HFFc6 (cell line): Measurements from ENCODE around the gene CISH. TPM values are rescaled to one million over a fixed set of nuclear protein-coding genes. Genes with fewer than 3 reads are reported as not detected.

Experiments used
- DNase-seq: peaks from one replicate; pipeline ENCODE4 v3.0.0-alpha.2; 2018
- H3K27ac Mint-ChIP-seq: 2 replicates; pipeline ENCODE4 v1.8.0; 2020; ENCODE audit warnings: mild to moderate bottlenecking, mixed read lengths
- H3K27me3 Mint-ChIP-seq: 2 replicates; pipeline ENCODE4 v1.8.0; 2021; ENCODE audit warnings: mild to moderate bottlenecking, moderate library complexity, mixed read lengths; ENCODE audit not compliant: insufficient read depth
- H3K36me3 Mint-ChIP-seq: 2 replicates; pipeline ENCODE4 v1.8.0; 2021; ENCODE audit warnings: low read depth, mixed read lengths
- H3K4me1 Mint-ChIP-seq: 2 replicates; pipeline ENCODE4 v1.8.0; 2020; ENCODE audit warnings: low read depth, mixed read lengths
- H3K4me3 Mint-ChIP-seq: 2 replicates; pipeline ENCODE4 v1.8.0; 2020; ENCODE audit warnings: mild to moderate bottlenecking, moderate library complexity, mixed read lengths
- H3K9me3 Mint-ChIP-seq: 2 replicates; pipeline ENCODE4 v1.8.0; 2020; ENCODE audit warnings: mild to moderate bottlenecking, mixed read lengths
- total RNA-seq, 6 experiments: library from RNA; stranded (reverse); fragmentation: NEBNext Ultra II Directional; extraction: Animal tissue kit (Norgen Biotek cat#: 25700); gene quantifications; 2 replicates in 1 of 6; 3 replicates in 5 of 6; pipeline ENCODE4 v1.2.3, GENCODE V29; 2021
- TF ChIP-seq, protein P1 (sequence below): fragments of 200-600 bp; sonication (generic); IDR thresholded peaks from 2 replicates; pipeline ENCODE4 v1.5.0; 2021; ENCODE audit warnings: antibody characterized with exemption, mild to moderate bottlenecking

The CISH gene
- total RNA-seq, 6 experiments from 2014 or later = 0.84 to 1.4 (median 0.95) TPM

DNA sequence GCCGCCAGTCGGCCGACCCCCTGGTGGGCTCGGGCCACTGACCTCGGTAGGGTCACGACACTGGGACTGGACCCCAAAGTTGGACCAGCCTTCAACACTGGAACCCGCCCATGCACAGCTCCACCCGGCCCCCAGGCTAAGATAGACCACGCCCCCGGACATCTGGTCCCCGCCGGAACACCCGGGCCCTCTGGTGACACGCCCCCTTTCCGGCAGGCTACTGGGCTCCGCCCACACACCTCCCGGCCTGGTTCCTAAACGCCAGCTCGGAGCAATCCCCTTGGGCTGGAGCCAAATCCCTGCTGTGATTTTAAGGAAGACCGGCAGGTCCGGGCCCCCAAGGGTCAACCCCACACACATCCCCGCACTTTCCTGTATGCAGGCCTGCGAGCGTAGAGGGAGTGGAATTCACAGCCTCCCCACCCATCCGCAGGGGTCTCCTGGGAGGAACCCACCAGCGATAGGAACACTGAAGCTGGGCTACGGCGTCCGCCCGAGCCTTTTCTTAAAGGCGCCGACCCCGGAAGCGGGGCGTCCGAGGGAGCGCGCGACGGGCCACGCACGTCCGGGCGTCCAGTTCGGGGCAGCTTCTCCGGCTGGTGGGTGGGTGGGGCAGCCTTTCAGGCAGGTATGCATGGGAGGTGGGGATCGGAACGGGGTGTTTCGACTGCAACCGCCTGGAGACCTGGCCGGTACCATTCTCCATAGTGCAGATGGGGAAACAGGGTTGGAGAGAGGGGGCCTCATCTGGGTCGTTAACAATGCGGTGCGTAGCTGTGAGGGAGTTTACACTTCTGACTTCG lies 42.4 kb downstream of the CISH start, which contains the start of gene HEMK1:
Gene HEMK1, plus strand, starts transcription at position 576 of the 803 bp plus-strand sequence. CDS start 1,583 bp downstream, outside the sequence.
- Mint-ChIP-seq H3K36me3 (0 out of 2 replicates have a peak, but pooled peaks cover 6% of the 10 kb centered on the region), H3K4me1 (peaks cover 36% of the 10 kb centered on the region), H3K27me3 (peaks cover 8% of the 10 kb centered on the region), H3K9me3 (no peaks in the 10 kb centered on the region), H3K27ac (peak within 1 kb of the TSS; percentile 95), H3K4me3 (peak within 1 kb of the TSS; percentile 98)
- peak; percentile 94 for DNase-seq
- TF ChIP-seq, protein P1, sequence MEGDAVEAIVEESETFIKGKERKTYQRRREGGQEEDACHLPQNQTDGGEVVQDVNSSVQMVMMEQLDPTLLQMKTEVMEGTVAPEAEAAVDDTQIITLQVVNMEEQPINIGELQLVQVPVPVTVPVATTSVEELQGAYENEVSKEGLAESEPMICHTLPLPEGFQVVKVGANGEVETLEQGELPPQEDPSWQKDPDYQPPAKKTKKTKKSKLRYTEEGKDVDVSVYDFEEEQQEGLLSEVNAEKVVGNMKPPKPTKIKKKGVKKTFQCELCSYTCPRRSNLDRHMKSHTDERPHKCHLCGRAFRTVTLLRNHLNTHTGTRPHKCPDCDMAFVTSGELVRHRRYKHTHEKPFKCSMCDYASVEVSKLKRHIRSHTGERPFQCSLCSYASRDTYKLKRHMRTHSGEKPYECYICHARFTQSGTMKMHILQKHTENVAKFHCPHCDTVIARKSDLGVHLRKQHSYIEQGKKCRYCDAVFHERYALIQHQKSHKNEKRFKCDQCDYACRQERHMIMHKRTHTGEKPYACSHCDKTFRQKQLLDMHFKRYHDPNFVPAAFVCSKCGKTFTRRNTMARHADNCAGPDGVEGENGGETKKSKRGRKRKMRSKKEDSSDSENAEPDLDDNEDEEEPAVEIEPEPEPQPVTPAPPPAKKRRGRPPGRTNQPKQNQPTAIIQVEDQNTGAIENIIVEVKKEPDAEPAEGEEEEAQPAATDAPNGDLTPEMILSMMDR = no peak

DNA sequence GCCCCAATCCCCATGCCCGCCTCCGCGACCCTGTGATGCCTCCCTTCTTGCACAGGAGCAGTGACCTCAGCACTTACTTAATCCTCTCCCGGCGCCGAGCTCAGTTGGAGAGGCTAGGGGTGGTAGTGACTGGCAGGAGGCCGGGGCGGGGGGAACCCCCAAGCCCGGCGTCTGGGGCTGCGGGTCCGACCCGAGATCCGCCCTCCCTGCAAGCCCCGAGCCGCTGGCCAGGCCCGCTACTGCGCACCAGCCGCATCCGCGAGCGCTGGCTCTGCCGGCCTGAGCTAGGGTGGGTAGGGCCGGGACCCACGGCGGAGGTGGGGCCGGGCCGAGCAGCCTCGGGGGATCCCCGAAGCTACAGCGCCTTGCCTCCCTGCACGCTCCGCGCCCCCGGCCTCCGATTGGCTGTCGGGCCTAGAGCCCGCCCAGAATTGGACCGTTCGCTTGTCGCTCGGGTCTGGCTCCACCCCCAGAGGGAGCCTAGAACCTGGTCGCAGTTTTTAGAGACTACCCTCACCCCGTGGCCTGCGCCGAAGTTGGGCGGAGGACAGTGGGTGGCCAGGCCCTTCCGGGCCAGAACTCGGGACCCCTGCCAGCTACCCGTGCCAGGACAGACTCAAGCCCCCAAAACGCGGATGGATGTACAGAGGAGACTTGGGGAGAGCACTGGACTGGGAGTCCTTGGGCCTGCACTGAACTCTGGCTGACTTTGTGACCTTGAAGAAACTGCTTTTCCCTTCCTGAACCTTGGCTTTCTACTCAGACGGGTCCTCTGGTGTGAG lies 44.0 kb downstream of the CISH start, which contains the start of gene C3orf18:
Gene C3orf18, minus strand, starts transcription at position 362 of the 782 bp plus-strand sequence. CDS start 2,048 bp downstream, outside the sequence.
- Mint-ChIP-seq H3K36me3 (0 out of 2 replicates have a peak, but pooled peaks cover 6% of the 10 kb centered on the region), H3K27ac (peak within 1 kb of the TSS; percentile 95), H3K9me3 (no peaks in the 10 kb centered on the region), H3K27me3 (peaks cover 8% of the 10 kb centered on the region), H3K4me3 (peak within 1 kb of the TSS; percentile 98), H3K4me1 (peaks cover 51% of the 10 kb centered on the region)
- TF ChIP-seq, protein P1 = peak; percentile 8; the same call in 1 of the 2 replicates
- peak; percentile 85 for DNase-seq

DNA sequence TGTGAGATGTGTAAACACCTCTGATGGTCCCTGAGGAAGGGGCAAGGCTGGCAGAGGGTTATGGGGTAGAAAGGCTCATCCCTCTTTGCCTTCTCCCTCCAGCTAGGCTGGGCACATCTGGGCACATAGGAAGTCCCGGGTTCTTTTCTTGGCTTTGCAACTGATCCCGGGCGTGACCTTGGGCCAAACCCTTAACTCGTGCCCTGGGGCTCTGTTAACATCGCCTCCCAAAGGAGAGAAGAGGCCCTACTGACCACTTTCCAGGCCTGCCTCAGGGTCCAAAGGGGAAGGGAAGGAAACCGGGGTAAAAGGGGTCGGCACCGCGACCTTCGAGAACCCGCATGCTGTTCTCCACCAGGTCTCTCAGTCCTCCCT lies 44.6 kb downstream of the CISH start:
- H3K36me3 Mint-ChIP-seq = 0 out of 2 replicates have a peak, but pooled peaks cover 6% of the 10 kb centered on the region
- no peaks in the 10 kb centered on the region for H3K9me3 Mint-ChIP-seq
- DNase-seq = no peak
- TF ChIP-seq, protein P1 = no peak
- H3K4me3 Mint-ChIP-seq = peak overlapping the region; percentile 89
- peaks cover 55% of the 10 kb centered on the region for H3K4me1 Mint-ChIP-seq
- H3K27me3 Mint-ChIP-seq = peaks cover 8% of the 10 kb centered on the region
- H3K27ac Mint-ChIP-seq = no peak overlapping the region; the same call in 1 of the 2 replicates

DNA sequence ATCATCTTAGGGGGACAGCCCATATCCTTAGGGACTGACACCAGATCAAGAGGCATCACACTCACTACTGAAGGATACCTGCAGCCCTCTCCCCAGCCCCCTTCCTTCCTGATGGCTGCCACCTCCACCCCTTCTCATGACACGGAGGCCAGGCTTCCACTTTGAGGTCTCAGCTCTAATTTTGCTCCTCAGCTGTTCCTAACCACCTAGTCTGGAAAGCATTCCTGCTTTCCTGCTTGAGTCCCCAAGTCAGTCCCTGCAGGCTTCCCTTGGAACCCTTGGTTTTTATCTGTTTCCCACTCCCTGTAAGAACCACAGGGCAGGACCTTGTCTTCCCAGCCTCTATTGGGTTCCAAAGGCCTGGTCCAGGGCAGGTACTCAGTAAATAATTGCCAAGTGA lies 47.3 kb downstream of the CISH start:
- Mint-ChIP-seq H3K4me1 (peaks cover 51% of the 10 kb centered on the region), H3K27me3 (peaks cover 6% of the 10 kb centered on the region), H3K27ac (no peak overlapping the region), H3K4me3 (no peak overlapping the region), H3K9me3 (no peaks in the 10 kb centered on the region), H3K36me3 (0 out of 2 replicates have a peak, but pooled peaks cover 6% of the 10 kb centered on the region)
- TF ChIP-seq, protein P1 = no peak
- DNase-seq = no peak

DNA sequence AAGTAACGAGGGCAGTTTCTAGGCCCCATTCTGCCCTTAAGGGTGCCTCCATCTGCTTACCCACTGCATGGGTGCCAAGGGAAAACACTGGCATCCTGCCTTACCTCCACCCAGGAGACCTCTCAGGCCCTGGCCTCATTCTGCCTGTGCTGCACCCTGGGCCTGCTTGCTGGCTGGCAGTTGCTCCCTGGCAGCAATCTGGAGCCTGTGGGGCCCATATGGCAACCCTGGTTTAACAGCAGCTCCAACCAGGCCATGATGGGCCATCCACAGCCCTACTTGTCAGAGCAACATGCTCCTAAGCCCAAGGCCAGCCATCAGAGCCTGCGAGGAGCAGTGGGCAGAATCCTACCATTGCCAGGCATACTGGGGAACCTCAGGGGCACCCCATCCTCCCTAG lies 47.7 kb downstream of the CISH start:
- Mint-ChIP-seq H3K4me1 (peaks cover 51% of the 10 kb centered on the region), H3K4me3 (0 out of 2 replicates have a peak overlapping the region, but pooled peaks have one; percentile 9), H3K36me3 (0 out of 2 replicates have a peak, but pooled peaks cover 6% of the 10 kb centered on the region), H3K9me3 (no peaks in the 10 kb centered on the region), H3K27me3 (peaks cover 6% of the 10 kb centered on the region), H3K27ac (peak overlapping the region; percentile 90; the same call in 1 of the 2 replicates)
- DNase-seq = no peak
- TF ChIP-seq, protein P1 = no peak
